Transverse colon (tissue), 4 donors: ENCODE data around the gene SARDH.

ENCODE experiments used
- EP300 ChIP-seq: sonication (generic); formaldehyde crosslinking; IDR thresholded peaks from one replicate; pipeline ENCODE4 v1.6.1; 2017; ENCODE audit warnings: antibody characterized with exemption, low read depth
- POLR2A ChIP-seq: fragments of 450-650 bp; IDR thresholded peaks from one replicate; pipeline ENCODE4 v1.6.1; 2016; ENCODE audit warnings: antibody characterized with exemption, mild to moderate bottlenecking, moderate library complexity
- POLR2AphosphoS5 ChIP-seq, 3 donors: sonication (generic); formaldehyde crosslinking; IDR thresholded peaks; one replicate each; pipeline ENCODE4 v1.6.1; 2016; ENCODE audit warnings: antibody characterized with exemption in 3 of 3
- TF ChIP-seq, protein P1 (sequence below), 5 experiments: fragments of 200-600 bp in 3 of 5; fragments of 450-650 bp in 2 of 5; sonication (generic) in 3 of 5; IDR thresholded peaks; 1 replicate in 2 of 5; 2 replicates in 3 of 5; pipeline ENCODE4 v1.5.1; 2016 to 2017; ENCODE audit warnings: antibody characterized with exemption in 5 of 5, inconsistent platforms in 3 of 5, mild to moderate bottlenecking in 2 of 5, moderate library complexity in 1 of 5

- TF ChIP-seq, protein P1, sequence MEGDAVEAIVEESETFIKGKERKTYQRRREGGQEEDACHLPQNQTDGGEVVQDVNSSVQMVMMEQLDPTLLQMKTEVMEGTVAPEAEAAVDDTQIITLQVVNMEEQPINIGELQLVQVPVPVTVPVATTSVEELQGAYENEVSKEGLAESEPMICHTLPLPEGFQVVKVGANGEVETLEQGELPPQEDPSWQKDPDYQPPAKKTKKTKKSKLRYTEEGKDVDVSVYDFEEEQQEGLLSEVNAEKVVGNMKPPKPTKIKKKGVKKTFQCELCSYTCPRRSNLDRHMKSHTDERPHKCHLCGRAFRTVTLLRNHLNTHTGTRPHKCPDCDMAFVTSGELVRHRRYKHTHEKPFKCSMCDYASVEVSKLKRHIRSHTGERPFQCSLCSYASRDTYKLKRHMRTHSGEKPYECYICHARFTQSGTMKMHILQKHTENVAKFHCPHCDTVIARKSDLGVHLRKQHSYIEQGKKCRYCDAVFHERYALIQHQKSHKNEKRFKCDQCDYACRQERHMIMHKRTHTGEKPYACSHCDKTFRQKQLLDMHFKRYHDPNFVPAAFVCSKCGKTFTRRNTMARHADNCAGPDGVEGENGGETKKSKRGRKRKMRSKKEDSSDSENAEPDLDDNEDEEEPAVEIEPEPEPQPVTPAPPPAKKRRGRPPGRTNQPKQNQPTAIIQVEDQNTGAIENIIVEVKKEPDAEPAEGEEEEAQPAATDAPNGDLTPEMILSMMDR (IDR thresholded peaks at IDR 0.05) = no peak
- no peak for TF ChIP-seq POLR2A
- no peak for TF ChIP-seq EP300
- no peak for TF ChIP-seq POLR2AphosphoS5 (IDR thresholded peaks at IDR 0.05)
Measured at GRCh38 chr9:133712221-133713100, 25.7 kb downstream of the SARDH start.
